HepG2 (cell line): ENCODE data around the gene INO80E. TPM values are rescaled to one million over a fixed set of nuclear protein-coding genes. Genes with fewer than 3 reads are reported as not detected.

Experiments
- ATAC-seq: fragments of 200-7000 bp; cut with Tn5 transposase; 3 replicates; pipeline ENCODE4 v1.9.1; 2020; ENCODE audit warnings: mild to moderate bottlenecking, moderate library complexity
- BruUV-seq: library from RNA; stranded (reverse); fragments of 400-500 nt; replicated peaks from 2 replicates; lab custom pipeline; 2021; lab: Mats Ljungman, UMichigan
- CTCF ChIA-PET: fragments of 300-600 bp; formaldehyde crosslinking; extraction: SDS; loops from one replicate; lab custom pipeline; 2021; ENCODE audit warnings: low total read pairs, inconsistent platforms, low intra/inter-chr PET ratio; lab: Yijun Ruan, JAX
- POLR2A ChIA-PET: fragments of 350-600 bp; sonication (Branson Sonifier 250); formaldehyde crosslinking; loops from one replicate; lab custom pipeline; 2020; ENCODE audit warnings: antibody characterized with exemption, inconsistent platforms; lab: Yijun Ruan, JAX
- DNase-seq: peaks from one replicate; pipeline ENCODE4 v3.0.0-alpha.2; 2015; ENCODE audit warnings: low spot score
- FAIRE-seq: peaks from 3 replicates; lab custom pipeline; 2011; peaks lifted over from hg19 to GRCh38; lab: Jason Lieb, UNC
- H2AFZ ChIP-seq: one replicate; pipeline ENCODE4 v1.6.1; 2011; ENCODE audit warnings: low read length, inconsistent platforms
- H3K27ac ChIP-seq: fragments of 300-600 bp; 3 replicates; pipeline ENCODE4 v1.8.0; 2011; ENCODE audit warnings: mixed run types, mild to moderate bottlenecking, mixed read lengths, low read length, inconsistent platforms; ENCODE audit not compliant: insufficient read depth; ENCODE audit errors: extremely low read length
- H3K27me3 ChIP-seq, 2 experiments: fragments of 200-600 bp in 1 of 2; 2 replicates in 1 of 2; 3 replicates in 1 of 2; pipeline versions ENCODE4 v1.6.0 to v1.8.0; 2011; ENCODE audit warnings: low read length in 2 of 2, mild to moderate bottlenecking in 2 of 2, moderate library complexity in 2 of 2, inconsistent platforms in 1 of 2; ENCODE audit not compliant: insufficient read depth in 2 of 2, control insufficient read depth in 1 of 2
- H3K36me3 ChIP-seq, 2 experiments: fragments of 200-600 bp in 1 of 2; replicated peaks in 1 of 2; 2 replicates in 1 of 2; 3 replicates in 1 of 2; pipeline versions ENCODE4 v1.5.1 to v1.8.0; 2011; ENCODE audit warnings: low read length in 2 of 2, inconsistent platforms in 1 of 2; ENCODE audit not compliant: insufficient read depth in 2 of 2, control insufficient read depth in 1 of 2
- H3K4me1 ChIP-seq: 2 replicates; pipeline ENCODE4 v1.5.1; 2012; ENCODE audit warnings: low read length, inconsistent platforms; ENCODE audit not compliant: insufficient read depth
- H3K4me2 ChIP-seq: 2 replicates; pipeline ENCODE4 v1.6.0; 2011; ENCODE audit warnings: low read depth, low read length, inconsistent platforms
- H3K4me3 ChIP-seq, 3 experiments: fragments of 200-600 bp in 1 of 3; sonication (generic), shearing (Covaris generic) in 1 of 3; replicated peaks in 1 of 3; 2 replicates each; pipeline ENCODE4 v1.5.1; 2011 to 2016; ENCODE audit warnings: low read length in 3 of 3, inconsistent platforms in 2 of 3, low read depth in 2 of 3, mild to moderate bottlenecking in 2 of 3, control low read depth in 1 of 3, mixed read lengths in 1 of 3; ENCODE audit not compliant: insufficient read depth in 1 of 3
- H3K79me2 ChIP-seq: one replicate; pipeline ENCODE4 v1.6.1; 2011; ENCODE audit warnings: low read length, inconsistent platforms; ENCODE audit not compliant: insufficient read depth
- H3K9ac ChIP-seq: 2 replicates; pipeline ENCODE4 v1.6.0; 2011; ENCODE audit warnings: mild to moderate bottlenecking, low read depth, low read length, inconsistent platforms; ENCODE audit not compliant: insufficient read depth
- H3K9me3 ChIP-seq: 2 replicates; pipeline ENCODE4 v1.5.1; 2012; ENCODE audit warnings: mild to moderate bottlenecking, low read length
- H4K20me1 ChIP-seq: 2 replicates; pipeline ENCODE4 v1.6.0; 2011; ENCODE audit warnings: inconsistent platforms, mild to moderate bottlenecking, low read length, moderate library complexity; ENCODE audit not compliant: insufficient read depth
- FOSL2 ChIP-seq: sonication (generic); formaldehyde crosslinking; IDR thresholded peaks from 2 replicates; pipeline ENCODE4 v1.4.0; 2020; ENCODE audit warnings: missing genetic modification reagents
- LCORL ChIP-seq, 2 experiments: fragments of 450-650 bp in 1 of 2; sonication (generic) in 1 of 2; formaldehyde crosslinking in 1 of 2; IDR thresholded peaks; 2 replicates each; pipeline versions ENCODE4 v1.5.0 to v1.6.1; 2017 to 2020; ENCODE audit warnings: antibody characterized with exemption in 1 of 2, missing genetic modification reagents in 1 of 2
- NBN ChIP-seq: fragments of 450-650 bp; conservative IDR thresholded peaks from 2 replicates; pipeline ENCODE4 v1.6.1; 2017
- POLR2A ChIP-seq, 2 experiments: IDR thresholded peaks; 2 replicates each; pipeline ENCODE4 v1.6.1; 2011; ENCODE audit warnings: low read depth in 2 of 2, low read length in 2 of 2, mild to moderate bottlenecking in 1 of 2, moderate library complexity in 1 of 2; ENCODE audit not compliant: insufficient read depth in 1 of 2
- POLR2G ChIP-seq: fragments of 200-400 bp; formaldehyde crosslinking; IDR thresholded peaks from 2 replicates; pipeline ENCODE4 v1.6.1; 2018; ENCODE audit warnings: mild to moderate bottlenecking, low read depth, low read length, moderate library complexity
- SMC3 ChIP-seq: IDR thresholded peaks from 2 replicates; pipeline ENCODE4 v1.6.1; 2011; ENCODE audit warnings: low read length, improper control_type of control experiment
- SP2 ChIP-seq: sonication (generic); formaldehyde crosslinking; IDR thresholded peaks from 2 replicates; pipeline ENCODE4 v1.5.1; 2020; ENCODE audit warnings: mild to moderate bottlenecking, missing genetic modification reagents
- ZFP90 ChIP-seq: sonication (generic); formaldehyde crosslinking; IDR thresholded peaks from 2 replicates; pipeline ENCODE4 v1.8.0; 2022; ENCODE audit warnings: missing genetic modification reagents, mild to moderate bottlenecking, inconsistent platforms, borderline replicate concordance
- ZNF460 ChIP-seq: sonication (generic); formaldehyde crosslinking; IDR thresholded peaks from 2 replicates; pipeline ENCODE4 v1.5.1; 2020; ENCODE audit warnings: missing genetic modification reagents, mild to moderate bottlenecking, borderline replicate concordance
- ZNF883 ChIP-seq: sonication (generic); formaldehyde crosslinking; IDR thresholded peaks from 2 replicates; pipeline ENCODE4 v1.5.1; 2020; ENCODE audit warnings: mild to moderate bottlenecking, missing genetic modification reagents; ENCODE audit errors: not compliant biosample characterization
- WGBS: methylation state at CpG from one replicate; pipeline ENCODE4 v1.1.6; 2017; ENCODE audit warnings: low lambda C conversion rate; 5-methylcytosine and 5-hydroxymethylcytosine counted together
- in situ Hi-C: cut with HindIII; loops from 2 replicates; pipeline ENCODE4 v1.10.0; 2017; ENCODE audit warnings: low pct_unique_long_range_greater_than_20kb; ENCODE audit not compliant: extremely low pct_ligation_motif_present
- intact Hi-C: fragments of 100-400 bp; cut with micrococcal nuclease; formaldehyde crosslinking; loops from one replicate; pipeline ENCODE4 v1.10.0; 2022; ENCODE audit not compliant: unreplicated experiment
- polyA plus RNA-seq, 8 experiments: library from polyadenylated mRNA; depleted of rRNA in 3 of 8; stranded (reverse) in 7 of 8; unstranded in 1 of 8; fragments of >200 nt; fragmentation: Illumina TruSeq in 4 of 8; extraction: Trizol in 4 of 8; gene quantifications; 2 replicates each; pipeline versions ENCODE4 v1.2.1 to v1.2.3, GENCODE V29; 2011 to 2016; ENCODE audit warnings: low read depth in 4 of 8, missing spikeins in 1 of 8, mixed read lengths in 1 of 8; ENCODE audit not compliant: insufficient read depth in 1 of 8
- total RNA-seq, 5 experiments: library from RNA; depleted of rRNA; stranded (reverse); fragments of >200 nt; fragmentation: Illumina TruSeq; extraction: Trizol; gene quantifications; 2 replicates each; pipeline ENCODE4 v1.2.3, GENCODE V29; 2016; ENCODE audit warnings: low read depth in 1 of 5
- TF ChIP-seq, protein P1 (sequence below): IDR thresholded peaks from 2 replicates; pipeline ENCODE4 v1.6.1; 2016; ENCODE audit warnings: mild to moderate bottlenecking
- TF ChIP-seq, protein P2 (sequence below): sonication (generic); formaldehyde crosslinking; IDR thresholded peaks from 2 replicates; pipeline ENCODE4 v1.8.1; 2023; ENCODE audit warnings: missing genetic modification reagents, mild to moderate bottlenecking, borderline replicate concordance
- TF ChIP-seq, protein P3 (sequence below): IDR thresholded peaks from 2 replicates; pipeline ENCODE4 v1.6.1; 2012; ENCODE audit warnings: inconsistent platforms
- TF ChIP-seq, protein P4 (sequence below): sonication (generic); formaldehyde crosslinking; conservative IDR thresholded peaks from 2 replicates; pipeline ENCODE4 v1.4.0; 2020; ENCODE audit warnings: mild to moderate bottlenecking, missing genetic modification reagents, moderate library complexity
- TF ChIP-seq, protein P5 (sequence below): sonication (generic); formaldehyde crosslinking; IDR thresholded peaks from 2 replicates; pipeline ENCODE4 v1.9.0; 2021; ENCODE audit warnings: missing genetic modification reagents, borderline replicate concordance

Gene INO80E
- total and polyA plus RNA-seq, 2 of the 13 experiments (the other 11 are each of a cell fraction or from before 2014, with no cell fraction given): 25.8 to 45.6 TPM

DNA sequence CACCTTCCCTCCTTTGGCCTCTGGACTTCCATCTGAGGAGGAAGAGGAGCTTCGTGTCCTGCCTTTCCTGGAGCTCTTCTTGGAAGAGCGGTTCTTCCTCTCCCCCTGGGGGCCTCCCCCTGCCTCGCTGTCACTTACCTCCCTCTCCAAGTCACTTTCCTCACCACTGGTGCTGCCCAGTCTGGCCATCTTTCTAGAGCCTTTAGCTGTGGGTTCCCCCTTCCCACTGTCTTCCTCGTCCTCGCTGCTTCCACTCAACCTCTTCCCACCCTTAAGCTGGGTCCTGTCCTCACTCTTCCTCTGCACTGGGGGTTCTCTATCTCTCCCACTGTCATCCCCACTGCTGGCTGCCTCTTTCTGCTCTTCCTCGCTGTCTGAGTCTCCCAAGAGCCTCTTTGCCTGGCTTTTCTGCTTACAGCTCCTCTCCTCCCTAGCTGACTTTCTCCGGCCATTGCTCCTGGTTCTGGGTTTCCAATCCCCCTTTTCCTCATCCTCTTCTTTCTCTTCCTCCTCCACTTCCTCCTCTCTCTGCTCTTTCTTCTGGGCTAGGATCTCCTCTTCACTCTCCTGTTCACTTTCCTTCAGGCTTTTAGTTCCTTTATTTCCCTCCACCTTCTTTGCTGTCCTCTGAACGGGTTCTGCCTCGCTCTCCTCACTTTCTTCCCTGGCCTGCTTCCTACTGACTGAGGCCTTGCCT, 2.0 kb upstream of the INO80E start:
- H3K27ac ChIP-seq: peak overlapping the region; percentile 87
- no peaks in the 10 kb centered on the region for H4K20me1 ChIP-seq
- no peak overlapping the region for H3K4me3 ChIP-seq
- 0 out of 2 replicates have a peak overlapping the region, but pooled peaks have one; percentile 85 for H3K9ac ChIP-seq
- H3K27me3 ChIP-seq: peaks cover 0 to 5% of the 10 kb centered on the region in 2 experiments; a peak in 1 of 5 replicates
- no peak for ATAC-seq
- peaks cover 9% of the 10 kb centered on the region for H3K79me2 ChIP-seq
- POLR2A ChIA-PET: interaction anchor here (0.6 to 2.0 kb wide), 4 partner anchors 21 to 186 kb away, joined by 3 to 10 read pairs (median 6); partner anchors contain the start of genes KCTD13 and TAOK2
- BruUV-seq: no TSS peak
- no peak for DNase-seq
- no peak for FAIRE-seq
- WGBS: 97% methylated on average over 9 of the region's 9 CpGs
- peaks cover 14 to 39% of the 10 kb centered on the region in 2 experiments for H3K36me3 ChIP-seq
- in situ Hi-C loops (no loop called here), intact Hi-C loops (no loop called here)
- no peaks in the 10 kb centered on the region for H3K9me3 ChIP-seq
- CTCF ChIA-PET: no interaction called here
- peak overlapping the region; percentile 84; the same call in 1 of the 2 replicates for H3K4me2 ChIP-seq
- no peak overlapping the region for H2AFZ ChIP-seq
- peaks cover 24% of the 10 kb centered on the region for H3K4me1 ChIP-seq
- TF ChIP-seq FOSL2 (no peak), ZNF460 (CRISPR knock-in tag) (no peak), ZNF883 (CRISPR knock-in tag) (no peak), POLR2A (IDR thresholded peaks at IDR 0.05; ENCODE audit: insufficient read depth in 1 of 2, low read depth in 2 of 2, low read length in 2 of 2) (peak in 1 of 2 experiments; percentile 24; a peak in 1 of 4 replicates), POLR2G (peak; percentile 17; the same call in 1 of the 2 replicates), SP2 (CRISPR knock-in tag) (no peak), NBN (0 out of 2 replicates have a peak, but pooled peaks have one; percentile 10), SMC3 (no peak), ZFP90 (CRISPR knock-in tag) (no peak), LCORL (IDR thresholded peaks at IDR 0.05) (0 out of 2 replicates have a peak, but pooled peaks have one; percentile 7), LCORL (CRISPR knock-in tag; IDR thresholded peaks at IDR 0.05) (no peak)
- TF ChIP-seq, protein P1, sequence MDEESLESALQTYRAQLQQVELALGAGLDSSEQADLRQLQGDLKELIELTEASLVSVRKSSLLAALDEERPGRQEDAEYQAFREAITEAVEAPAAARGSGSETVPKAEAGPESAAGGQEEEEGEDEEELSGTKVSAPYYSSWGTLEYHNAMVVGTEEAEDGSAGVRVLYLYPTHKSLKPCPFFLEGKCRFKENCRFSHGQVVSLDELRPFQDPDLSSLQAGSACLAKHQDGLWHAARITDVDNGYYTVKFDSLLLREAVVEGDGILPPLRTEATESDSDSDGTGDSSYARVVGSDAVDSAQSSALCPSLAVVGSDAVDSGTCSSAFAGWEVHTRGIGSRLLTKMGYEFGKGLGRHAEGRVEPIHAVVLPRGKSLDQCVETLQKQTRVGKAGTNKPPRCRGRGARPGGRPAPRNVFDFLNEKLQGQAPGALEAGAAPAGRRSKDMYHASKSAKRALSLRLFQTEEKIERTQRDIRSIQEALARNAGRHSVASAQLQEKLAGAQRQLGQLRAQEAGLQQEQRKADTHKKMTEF (CRISPR knock-in tag): no peak
- TF ChIP-seq, protein P2, sequence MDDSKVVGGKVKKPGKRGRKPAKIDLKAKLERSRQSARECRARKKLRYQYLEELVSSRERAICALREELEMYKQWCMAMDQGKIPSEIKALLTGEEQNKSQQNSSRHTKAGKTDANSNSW (CRISPR knock-in tag): no peak
- TF ChIP-seq, protein P3, sequence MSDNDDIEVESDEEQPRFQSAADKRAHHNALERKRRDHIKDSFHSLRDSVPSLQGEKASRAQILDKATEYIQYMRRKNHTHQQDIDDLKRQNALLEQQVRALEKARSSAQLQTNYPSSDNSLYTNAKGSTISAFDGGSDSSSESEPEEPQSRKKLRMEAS: no peak
- TF ChIP-seq, protein P4, sequence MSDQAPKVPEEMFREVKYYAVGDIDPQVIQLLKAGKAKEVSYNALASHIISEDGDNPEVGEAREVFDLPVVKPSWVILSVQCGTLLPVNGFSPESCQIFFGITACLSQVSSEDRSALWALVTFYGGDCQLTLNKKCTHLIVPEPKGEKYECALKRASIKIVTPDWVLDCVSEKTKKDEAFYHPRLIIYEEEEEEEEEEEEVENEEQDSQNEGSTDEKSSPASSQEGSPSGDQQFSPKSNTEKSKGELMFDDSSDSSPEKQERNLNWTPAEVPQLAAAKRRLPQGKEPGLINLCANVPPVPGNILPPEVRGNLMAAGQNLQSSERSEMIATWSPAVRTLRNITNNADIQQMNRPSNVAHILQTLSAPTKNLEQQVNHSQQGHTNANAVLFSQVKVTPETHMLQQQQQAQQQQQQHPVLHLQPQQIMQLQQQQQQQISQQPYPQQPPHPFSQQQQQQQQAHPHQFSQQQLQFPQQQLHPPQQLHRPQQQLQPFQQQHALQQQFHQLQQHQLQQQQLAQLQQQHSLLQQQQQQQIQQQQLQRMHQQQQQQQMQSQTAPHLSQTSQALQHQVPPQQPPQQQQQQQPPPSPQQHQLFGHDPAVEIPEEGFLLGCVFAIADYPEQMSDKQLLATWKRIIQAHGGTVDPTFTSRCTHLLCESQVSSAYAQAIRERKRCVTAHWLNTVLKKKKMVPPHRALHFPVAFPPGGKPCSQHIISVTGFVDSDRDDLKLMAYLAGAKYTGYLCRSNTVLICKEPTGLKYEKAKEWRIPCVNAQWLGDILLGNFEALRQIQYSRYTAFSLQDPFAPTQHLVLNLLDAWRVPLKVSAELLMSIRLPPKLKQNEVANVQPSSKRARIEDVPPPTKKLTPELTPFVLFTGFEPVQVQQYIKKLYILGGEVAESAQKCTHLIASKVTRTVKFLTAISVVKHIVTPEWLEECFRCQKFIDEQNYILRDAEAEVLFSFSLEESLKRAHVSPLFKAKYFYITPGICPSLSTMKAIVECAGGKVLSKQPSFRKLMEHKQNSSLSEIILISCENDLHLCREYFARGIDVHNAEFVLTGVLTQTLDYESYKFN (CRISPR knock-in tag): no peak
- TF ChIP-seq, protein P5, sequence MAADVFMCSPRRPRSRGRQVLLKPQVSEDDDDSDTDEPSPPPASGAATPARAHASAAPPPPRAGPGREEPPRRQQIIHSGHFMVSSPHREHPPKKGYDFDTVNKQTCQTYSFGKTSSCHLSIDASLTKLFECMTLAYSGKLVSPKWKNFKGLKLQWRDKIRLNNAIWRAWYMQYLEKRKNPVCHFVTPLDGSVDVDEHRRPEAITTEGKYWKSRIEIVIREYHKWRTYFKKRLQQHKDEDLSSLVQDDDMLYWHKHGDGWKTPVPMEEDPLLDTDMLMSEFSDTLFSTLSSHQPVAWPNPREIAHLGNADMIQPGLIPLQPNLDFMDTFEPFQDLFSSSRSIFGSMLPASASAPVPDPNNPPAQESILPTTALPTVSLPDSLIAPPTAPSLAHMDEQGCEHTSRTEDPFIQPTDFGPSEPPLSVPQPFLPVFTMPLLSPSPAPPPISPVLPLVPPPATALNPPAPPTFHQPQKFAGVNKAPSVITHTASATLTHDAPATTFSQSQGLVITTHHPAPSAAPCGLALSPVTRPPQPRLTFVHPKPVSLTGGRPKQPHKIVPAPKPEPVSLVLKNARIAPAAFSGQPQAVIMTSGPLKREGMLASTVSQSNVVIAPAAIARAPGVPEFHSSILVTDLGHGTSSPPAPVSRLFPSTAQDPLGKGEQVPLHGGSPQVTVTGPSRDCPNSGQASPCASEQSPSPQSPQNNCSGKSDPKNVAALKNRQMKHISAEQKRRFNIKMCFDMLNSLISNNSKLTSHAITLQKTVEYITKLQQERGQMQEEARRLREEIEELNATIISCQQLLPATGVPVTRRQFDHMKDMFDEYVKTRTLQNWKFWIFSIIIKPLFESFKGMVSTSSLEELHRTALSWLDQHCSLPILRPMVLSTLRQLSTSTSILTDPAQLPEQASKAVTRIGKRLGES (CRISPR knock-in tag): no peak
